Measurements from ENCODE around the gene WDR27. TPM values are rescaled to one million over a fixed set of nuclear protein-coding genes. Genes with fewer than 3 reads are reported as not detected.

The WDR27 gene
- total and polyA plus RNA-seq, 12 donors = 3.2 to 12.0 (median 6.6) TPM

- no peak for TF ChIP-seq CTCF (IDR thresholded peaks at IDR 0.05)
- DNase-seq (no peak), ATAC-seq (no peak)
- H3K4me3 ChIP-seq = no peak overlapping the region
- H3K4me1 ChIP-seq = peaks cover 0 to 11% (median 5%) of the 10 kb centered on the region in 9 donors
- intact Hi-C loops (cut with DNase I) = loop anchor here in 1 of 10 donors (1.0 kb wide), 1 partner anchor 40 kb away; no protein-coding TSS in a partner anchor
- H3K9me3 ChIP-seq = peaks cover 0 to 19% (median 14%) of the 10 kb centered on the region in 11 donors
- H3K27me3 ChIP-seq = no peaks in the 10 kb centered on the region
- no peaks in the 10 kb centered on the region for H3K36me3 ChIP-seq
- no peak overlapping the region for H3K27ac ChIP-seq
Measured at GRCh38 chr6:169543704-169544103, 158.1 kb downstream of the WDR27 start.

GRCh38 chr6:169542491-169542890 is 159.3 kb downstream of the WDR27 start:
- Histone ChIP-seq H3K9me3 (peaks cover 0 to 6% (median 4%) of the 10 kb centered on the region in 11 donors), H3K27me3 (no peaks in the 10 kb centered on the region), H3K4me1 (peaks cover 0 to 12% (median 6%) of the 10 kb centered on the region in 9 donors), H3K36me3 (no peaks in the 10 kb centered on the region), H3K27ac (no peak overlapping the region), H3K4me3 (no peak overlapping the region)
- ATAC-seq (no peak), DNase-seq (no peak)
- no peak for TF ChIP-seq CTCF (IDR thresholded peaks at IDR 0.05)
- 68 to 79% methylated on average over 1 of the region's 1 CpG for WGBS, 2 donors
- intact Hi-C loops (cut with DNase I) = no loop called here

- H3K4me3 ChIP-seq = peak overlapping the region in 1 of 10 donors; percentile 12
Measured at GRCh38 chr6:169539176-169539897, 162.5 kb downstream of the WDR27 start.

More at GRCh38 chr6:169539176-169539897, 162.5 kb downstream of the WDR27 start:
- Histone ChIP-seq H3K27me3 (no peaks in the 10 kb centered on the region), H3K27ac (peak overlapping the region in 2 of 10 donors; percentile 27 to 40), H3K36me3 (no peaks in the 10 kb centered on the region), H3K4me1 (peaks cover 0 to 12% (median 6%) of the 10 kb centered on the region in 9 donors), H3K9me3 (peaks cover 0 to 27% (median 3%) of the 10 kb centered on the region in 11 donors)
- DNase-seq (peak in 1 of 2 donors; percentile 11), ATAC-seq (peak in 6 of 8 donors; percentile 47 to 72 (median 60))
- WGBS, 2 donors = 32 to 36% methylated on average over 5 of the region's 5 CpGs
- TF ChIP-seq CTCF (IDR thresholded peaks at IDR 0.05) = no peak
- intact Hi-C loops (cut with DNase I) = no loop called here

Measured in heart right ventricle (tissue), 16 donors.